SU-DHL-6 (cell line): ENCODE results near the gene RELN.

ENCODE experiments used
- CTCF ChIP-seq: fragments of 200-600 bp; sonication (generic); IDR thresholded peaks from one replicate; pipeline ENCODE4 v1.5.1; 2017; ENCODE audit warnings: antibody characterized with exemption, mild to moderate bottlenecking, low read length, moderate library complexity; ENCODE audit not compliant: insufficient read depth, poor library complexity, severe bottlenecking
- EZH2phosphoT487 ChIP-seq: fragments of 200-600 bp; sonication (generic), shearing (Covaris generic); conservative IDR thresholded peaks from 2 replicates; pipeline ENCODE4 v1.6.1; 2018; ENCODE audit warnings: mild to moderate bottlenecking, antibody characterized with exemption, low read length, moderate library complexity, mixed read lengths

- TF ChIP-seq CTCF (no peak), EZH2phosphoT487 (no peak)
Observed at GRCh38 chr7:103423467-103424179, 565.8 kb downstream of the RELN start.
